ENCODE data around the gene GTF2A2. TPM values are rescaled to one million over a fixed set of nuclear protein-coding genes. Genes with fewer than 3 reads are reported as not detected.

GTF2A2 gene
- total RNA-seq, 6 experiments from 2014 or later, result 16.9 to 46.9 (median 36.6) TPM

DNA sequence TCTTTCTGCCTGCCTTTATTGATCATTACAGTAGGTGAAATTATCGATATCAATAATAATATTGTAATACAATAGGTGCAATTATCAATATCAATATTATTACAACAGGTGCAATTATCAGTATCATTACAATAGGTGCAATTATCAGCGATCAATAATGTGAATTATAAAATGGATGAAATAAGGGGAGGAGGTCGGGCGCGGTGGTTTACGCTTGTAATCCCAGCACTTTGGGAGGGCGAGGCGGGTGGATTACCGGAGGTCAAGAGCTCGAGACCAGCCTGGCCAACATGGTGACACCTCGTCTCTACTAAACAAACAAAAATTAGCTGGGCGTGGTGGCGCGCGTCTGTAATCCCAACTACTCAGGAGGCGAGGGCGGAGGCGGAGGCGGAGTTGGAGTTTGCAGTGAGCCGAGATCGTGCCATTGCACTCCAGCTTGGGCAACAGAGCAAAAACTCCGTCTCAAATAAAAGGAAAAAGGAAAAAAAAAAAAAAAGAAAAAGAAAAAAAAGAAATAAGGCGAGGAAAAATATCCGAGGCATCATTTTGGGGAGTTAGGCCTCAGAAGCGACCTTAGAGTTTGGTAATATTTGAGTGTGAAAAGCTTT is 32.4 kb upstream of the GTF2A2 start:
- Histone ChIP-seq H3K27ac (peak overlapping the region; percentile 99 to 100 (median 100)), H3K4me1 (peaks cover 0 to 42% (median 16%) of the 10 kb centered on the region in 4 donors), H3K36me3 (no peaks in the 10 kb centered on the region), H3K4me3 (peak overlapping the region; percentile 89 to 96 (median 95)), H3K27me3 (no peaks in the 10 kb centered on the region), H3K9me3 (no peaks in the 10 kb centered on the region)
- DNase-seq, result peak; percentile 89 to 94 (median 93)
- under 1% methylated on average over 25 of the region's 25 CpGs for WGBS (ENCODE audit: insufficient coverage, low coverage, low lambda C conversion rate, missing lambda C conversion rate)
- peak; percentile 57 to 73 (median 66) for ATAC-seq
- TF ChIP-seq POLR2A (IDR thresholded peaks at IDR 0.05), result no peak
- intact Hi-C loops (cut with DNase I), result no loop called here

DNA sequence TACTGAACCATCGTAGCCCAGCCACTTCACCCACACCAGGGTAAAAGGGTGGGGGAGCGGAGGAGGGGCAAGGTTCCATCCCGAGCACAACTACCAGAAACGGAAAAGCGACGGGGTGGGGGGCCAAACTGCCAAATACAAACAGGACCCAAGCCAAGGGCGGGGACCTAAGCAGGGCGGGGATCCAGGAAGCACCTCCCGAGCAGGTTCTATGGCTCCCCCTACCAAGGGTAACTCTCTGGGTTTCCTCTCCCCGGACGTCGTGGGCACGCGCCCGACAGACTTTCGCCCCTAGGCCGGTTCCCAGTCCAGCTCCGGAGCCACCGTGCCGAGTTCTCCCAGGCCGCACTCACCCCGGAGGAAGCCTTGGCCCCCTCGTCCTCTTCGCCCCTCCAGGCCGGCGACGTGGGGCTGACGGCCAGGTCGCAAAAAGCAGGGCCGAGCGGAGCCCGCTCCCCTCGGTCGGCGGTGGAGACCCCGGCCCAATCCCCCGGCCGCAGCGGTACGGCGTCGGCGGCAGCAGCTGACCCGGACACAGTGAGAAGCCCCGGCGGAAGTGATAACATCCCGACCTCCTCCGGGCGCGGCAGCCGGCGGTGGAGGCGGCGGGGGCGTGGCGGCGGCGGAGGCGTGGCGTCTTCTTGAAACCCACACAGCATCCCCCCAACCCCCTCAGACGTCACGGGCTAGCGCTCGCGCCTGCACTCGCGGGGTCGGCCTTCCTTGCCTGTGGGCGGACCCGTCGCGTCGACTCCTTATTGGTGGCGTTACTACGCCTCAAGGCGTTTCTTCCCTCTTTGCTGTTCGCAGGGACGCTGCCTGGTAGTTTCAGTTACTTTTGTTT is 31.7 kb upstream of the GTF2A2 start, which contains the start of gene BNIP2:
Gene BNIP2 (minus strand): TSS at position 539 of the 844 bp plus-strand sequence. CDS start 6,863 bp downstream, outside the sequence.
- Histone ChIP-seq H3K4me1 (peaks cover 0 to 50% (median 16%) of the 10 kb centered on the region in 4 donors), H3K27ac (peak within 1 kb of the TSS; percentile 99 to 100 (median 100)), H3K36me3 (no peaks in the 10 kb centered on the region), H3K4me3 (peak within 1 kb of the TSS; percentile 89 to 96 (median 95)), H3K9me3 (no peaks in the 10 kb centered on the region), H3K27me3 (no peaks in the 10 kb centered on the region)
- ATAC-seq, result peak; percentile 80 to 93 (median 89)
- TF ChIP-seq, protein P1, sequence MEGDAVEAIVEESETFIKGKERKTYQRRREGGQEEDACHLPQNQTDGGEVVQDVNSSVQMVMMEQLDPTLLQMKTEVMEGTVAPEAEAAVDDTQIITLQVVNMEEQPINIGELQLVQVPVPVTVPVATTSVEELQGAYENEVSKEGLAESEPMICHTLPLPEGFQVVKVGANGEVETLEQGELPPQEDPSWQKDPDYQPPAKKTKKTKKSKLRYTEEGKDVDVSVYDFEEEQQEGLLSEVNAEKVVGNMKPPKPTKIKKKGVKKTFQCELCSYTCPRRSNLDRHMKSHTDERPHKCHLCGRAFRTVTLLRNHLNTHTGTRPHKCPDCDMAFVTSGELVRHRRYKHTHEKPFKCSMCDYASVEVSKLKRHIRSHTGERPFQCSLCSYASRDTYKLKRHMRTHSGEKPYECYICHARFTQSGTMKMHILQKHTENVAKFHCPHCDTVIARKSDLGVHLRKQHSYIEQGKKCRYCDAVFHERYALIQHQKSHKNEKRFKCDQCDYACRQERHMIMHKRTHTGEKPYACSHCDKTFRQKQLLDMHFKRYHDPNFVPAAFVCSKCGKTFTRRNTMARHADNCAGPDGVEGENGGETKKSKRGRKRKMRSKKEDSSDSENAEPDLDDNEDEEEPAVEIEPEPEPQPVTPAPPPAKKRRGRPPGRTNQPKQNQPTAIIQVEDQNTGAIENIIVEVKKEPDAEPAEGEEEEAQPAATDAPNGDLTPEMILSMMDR (IDR thresholded peaks at IDR 0.05), result no peak
- peak; percentile 98 for TF ChIP-seq POLR2A (IDR thresholded peaks at IDR 0.05)
- 0% methylated on average over 22 of the region's 78 CpGs for WGBS (ENCODE audit: insufficient coverage, low coverage, low lambda C conversion rate, missing lambda C conversion rate)
- peak; percentile 99 to 100 (median 100) for DNase-seq
- intact Hi-C loops (cut with DNase I), result no loop called here

DNA sequence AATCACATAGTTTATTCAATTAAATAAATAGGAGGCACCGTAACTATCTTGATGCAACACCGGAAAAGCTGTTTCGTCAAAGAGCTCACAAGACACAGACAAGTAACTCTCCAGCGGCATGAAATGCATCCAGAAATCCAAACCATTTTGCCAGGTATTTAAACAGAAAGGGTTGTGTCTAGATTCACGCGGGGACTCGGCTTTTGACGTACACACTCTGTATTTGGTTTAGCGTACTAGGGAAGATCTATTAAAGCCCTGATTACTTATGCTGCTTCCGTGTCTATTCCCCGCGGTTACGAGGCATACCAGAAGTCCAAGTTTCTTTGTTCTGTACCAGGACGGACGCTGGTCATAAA is 31.1 kb upstream of the GTF2A2 start:
- 0% methylated on average over 11 of the region's 15 CpGs for WGBS (ENCODE audit: insufficient coverage, low coverage, low lambda C conversion rate, missing lambda C conversion rate)
- Histone ChIP-seq H3K9me3 (no peaks in the 10 kb centered on the region), H3K36me3 (no peaks in the 10 kb centered on the region), H3K4me3 (peak overlapping the region; percentile 89 to 96 (median 95)), H3K4me1 (peaks cover 0 to 55% (median 16%) of the 10 kb centered on the region in 4 donors), H3K27me3 (no peaks in the 10 kb centered on the region), H3K27ac (peak overlapping the region; percentile 99 to 100 (median 100))
- DNase-seq, result peak in 1 of 3 donors; percentile 56
- intact Hi-C loops (cut with DNase I), result no loop called here
- TF ChIP-seq, protein P1 (IDR thresholded peaks at IDR 0.05), result no peak
- peak; percentile 65 for TF ChIP-seq POLR2A (IDR thresholded peaks at IDR 0.05)
- ATAC-seq, result peak; percentile 0 to 8 (median 4)

DNA sequence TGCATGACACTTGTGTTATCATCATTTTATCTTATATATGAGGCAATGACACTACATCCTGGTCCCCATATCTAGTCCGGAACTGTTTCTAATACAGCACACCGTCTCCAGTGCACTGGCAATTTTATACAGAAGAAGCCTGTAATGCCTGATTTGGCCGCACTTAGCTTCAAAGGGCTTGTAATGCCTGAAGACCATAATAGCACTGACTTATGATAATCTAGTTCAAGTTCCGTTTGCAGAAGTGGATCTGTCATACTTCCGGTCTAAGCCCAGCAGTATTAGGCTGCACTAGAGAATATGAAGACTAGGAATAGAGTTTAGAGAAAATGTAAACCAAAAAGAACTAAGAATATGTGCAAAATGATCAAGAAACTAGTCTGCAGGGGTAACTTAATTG is 30.5 kb upstream of the GTF2A2 start:
- Histone ChIP-seq H3K27ac (peak overlapping the region; percentile 99 to 100 (median 100)), H3K36me3 (no peaks in the 10 kb centered on the region), H3K4me3 (peak overlapping the region; percentile 89 to 96 (median 95)), H3K9me3 (no peaks in the 10 kb centered on the region), H3K4me1 (peaks cover 0 to 55% (median 16%) of the 10 kb centered on the region in 4 donors), H3K27me3 (no peaks in the 10 kb centered on the region)
- 4% methylated on average over 5 of the region's 5 CpGs for WGBS (ENCODE audit: insufficient coverage, low coverage, low lambda C conversion rate, missing lambda C conversion rate)
- intact Hi-C loops (cut with DNase I), result no loop called here
- no peak for DNase-seq
- TF ChIP-seq, protein P1 (IDR thresholded peaks at IDR 0.05), result peak in 1 of 4 donors; percentile 25
- TF ChIP-seq POLR2A (IDR thresholded peaks at IDR 0.05), result no peak
- ATAC-seq, result peak in 1 of 4 donors; percentile 20

Measured in right lobe of liver (tissue), 6 donors.